ENCODE results near the gene RHOV.

Gene RHOV

GRCh38 chr15:40899536-40900207 is 25.6 kb upstream of the RHOV start:
- Histone ChIP-seq H3K79me2 (ENCODE audit: low read length) (peaks cover 18% of the 10 kb centered on the region), H3K4me2 (ENCODE audit: low read length) (no peak overlapping the region), H3K36me3 (replicated peaks; ENCODE audit: low read depth, low read length) (peaks cover 29% of the 10 kb centered on the region), H4K20me1 (ENCODE audit: insufficient read depth, low read length) (no peaks in the 10 kb centered on the region), H3K4me1 (ENCODE audit: low read length) (peaks cover 7% of the 10 kb centered on the region), H3K9ac (ENCODE audit: low read length) (no peak overlapping the region), H3K9me3 (ENCODE audit: insufficient read depth, low read length) (no peaks in the 10 kb centered on the region), H3K4me3 (ENCODE audit: low read length) (no peak overlapping the region), H2AFZ (ENCODE audit: low read depth, low read length) (no peak overlapping the region), H3K27me3 (ENCODE audit: low read depth, low read length) (no peaks in the 10 kb centered on the region), H3K27ac (ENCODE audit: low read length) (no peak overlapping the region)
- TF ChIP-seq CTCF (IDR thresholded peaks at IDR 0.05; ENCODE audit: low read depth, low read length) (no peak), EZH2phosphoT487 (IDR thresholded peaks at IDR 0.05; ENCODE audit: low read depth) (no peak)

- peaks cover 4% of the 10 kb centered on the region; the same call in 1 of the 2 replicates for H3K27me3 ChIP-seq (ENCODE audit: low read depth, low read length)
- peak overlapping the region; percentile 80 for H3K9ac ChIP-seq (ENCODE audit: low read length)
- TF ChIP-seq CTCF (IDR thresholded peaks at IDR 0.05; ENCODE audit: low read depth, low read length) (peak; percentile 25), EZH2phosphoT487 (IDR thresholded peaks at IDR 0.05; ENCODE audit: low read depth) (no peak)
- H3K4me3 ChIP-seq (ENCODE audit: low read length) = peak overlapping the region; percentile 88
- H3K4me2 ChIP-seq (ENCODE audit: low read length) = peak overlapping the region; percentile 96
- H3K79me2 ChIP-seq (ENCODE audit: low read length) = peaks cover 19% of the 10 kb centered on the region
- H4K20me1 ChIP-seq (ENCODE audit: insufficient read depth, low read length) = no peaks in the 10 kb centered on the region
- H3K4me1 ChIP-seq (ENCODE audit: low read length) = peaks cover 11% of the 10 kb centered on the region
- peaks cover 9% of the 10 kb centered on the region for H3K36me3 ChIP-seq (replicated peaks; ENCODE audit: low read depth, low read length)
- no peak overlapping the region for H3K27ac ChIP-seq (ENCODE audit: low read length)
- 0 out of 2 replicates have a peak overlapping the region, but pooled peaks have one; percentile 10 for H2AFZ ChIP-seq (ENCODE audit: low read depth, low read length)
- no peaks in the 10 kb centered on the region for H3K9me3 ChIP-seq (ENCODE audit: insufficient read depth, low read length)
These were observed 20.8 kb upstream of the RHOV start for GRCh38 chr15:40894681-40895448.

GRCh38 chr15:40893733-40894680 is 20.0 kb upstream of the RHOV start, which contains the start of gene VPS18:
TSS of gene VPS18 (plus strand) at chr15:40894450. CDS start at chr15:40894769, 319 bp downstream.
- H3K4me3 ChIP-seq (ENCODE audit: low read length) = peak within 1 kb of the TSS; percentile 88
- no peak within 1 kb of the TSS for H3K27ac ChIP-seq (ENCODE audit: low read length)
- H3K9ac ChIP-seq (ENCODE audit: low read length) = peak within 1 kb of the TSS; percentile 80
- peaks cover 4% of the 10 kb centered on the region; the same call in 1 of the 2 replicates for H3K27me3 ChIP-seq (ENCODE audit: low read depth, low read length)
- H3K36me3 ChIP-seq (replicated peaks; ENCODE audit: low read depth, low read length) = peaks cover 4% of the 10 kb centered on the region
- peaks cover 19% of the 10 kb centered on the region for H3K79me2 ChIP-seq (ENCODE audit: low read length)
- H2AFZ ChIP-seq (ENCODE audit: low read depth, low read length) = peak within 1 kb of the TSS; percentile 81
- no peak for TF ChIP-seq EZH2phosphoT487 (IDR thresholded peaks at IDR 0.05; ENCODE audit: low read depth)
- peak; percentile 69 for TF ChIP-seq CTCF (IDR thresholded peaks at IDR 0.05; ENCODE audit: low read depth, low read length)
- H3K9me3 ChIP-seq (ENCODE audit: insufficient read depth, low read length) = no peaks in the 10 kb centered on the region
- no peaks in the 10 kb centered on the region for H4K20me1 ChIP-seq (ENCODE audit: insufficient read depth, low read length)
- peak within 1 kb of the TSS; percentile 96 for H3K4me2 ChIP-seq (ENCODE audit: low read length)
- H3K4me1 ChIP-seq (ENCODE audit: low read length) = peaks cover 11% of the 10 kb centered on the region

All from OCI-LY3 (cell line).